Measurements from ENCODE around the gene PARD6B.
"Not testable (repeated sequence)": the region's sequence is repeated elsewhere in the genome, so short reads cannot be mapped to it uniquely, and the experiment has no call there.

The PARD6B gene

GRCh38 chr20:50703651-50704438, 27.5 kb upstream of the PARD6B start:
- not testable (repeated sequence) for DNase-seq

- DNase-seq, result no peak
Measured at GRCh38 chr20:50704514-50704913, 26.9 kb upstream of the PARD6B start.

GRCh38 chr20:50704971-50705370, 26.4 kb upstream of the PARD6B start:
- peak; percentile 22 for DNase-seq

GRCh38 chr20:50708845-50709635, 22.3 kb upstream of the PARD6B start:
- DNase-seq, result no peak

- no peak for DNase-seq
Measured at GRCh38 chr20:50709636-50709973, 21.8 kb upstream of the PARD6B start.

- DNase-seq, result peak; percentile 70
Measured at GRCh38 chr20:50710492-50711063, 20.8 kb upstream of the PARD6B start.

GRCh38 chr20:50711113-50711825, 20.1 kb upstream of the PARD6B start:
- DNase-seq, result no peak

GRCh38 chr20:50712771-50713656, 18.4 kb upstream of the PARD6B start:
- no peak for DNase-seq

GRCh38 chr20:50713657-50714101, 17.7 kb upstream of the PARD6B start:
- peak; percentile 28 for DNase-seq

GRCh38 chr20:50714426-50714825, 17.0 kb upstream of the PARD6B start:
- not testable (repeated sequence) for DNase-seq

GRCh38 chr20:50715694-50716093, 15.7 kb upstream of the PARD6B start:
- DNase-seq, result no peak

GRCh38 chr20:50716518-50716917, 14.9 kb upstream of the PARD6B start:
- DNase-seq, result no peak

- DNase-seq, result no peak
Measured at GRCh38 chr20:50717312-50717711, 14.1 kb upstream of the PARD6B start.

- no peak for DNase-seq
Measured at GRCh38 chr20:50717974-50718761, 13.2 kb upstream of the PARD6B start.

- no peak for DNase-seq
Measured at GRCh38 chr20:50719328-50719727, 12.1 kb upstream of the PARD6B start.

- no peak for DNase-seq
Measured at GRCh38 chr20:50720026-50720425, 11.4 kb upstream of the PARD6B start.

GRCh38 chr20:50720582-50720981, 10.8 kb upstream of the PARD6B start:
- no peak for DNase-seq

GRCh38 chr20:50721881-50722281, 9.5 kb upstream of the PARD6B start:
- DNase-seq, result no peak

- no peak for DNase-seq
Measured at GRCh38 chr20:50722424-50723155, 8.8 kb upstream of the PARD6B start.

GRCh38 chr20:50723672-50724071, 7.7 kb upstream of the PARD6B start:
- DNase-seq, result no peak

All from HCEC 1CT (cell line).